Glutamatergic neuron (in vitro differentiated cells): ENCODE data around the gene ZCCHC7. TPM values are rescaled to one million over a fixed set of nuclear protein-coding genes. Genes with fewer than 3 reads are reported as not detected.
A peak's percentile ranks its signal among the peaks of the same experiment; 100 is the strongest.

ENCODE experiments used
- DNase-seq: peaks from one replicate; pipeline ENCODE4 v3.0.0; 2022
- H3K27ac Mint-ChIP-seq: one replicate; pipeline ENCODE4 v1.8.0; 2020; ENCODE audit warnings: mild to moderate bottlenecking, mixed read lengths, inconsistent platforms; ENCODE audit not compliant: unreplicated experiment
- H3K27me3 Mint-ChIP-seq: one replicate; pipeline ENCODE4 v1.8.0; 2020; ENCODE audit warnings: mild to moderate bottlenecking, moderate library complexity, mixed read lengths, inconsistent platforms; ENCODE audit not compliant: unreplicated experiment
- H3K36me3 Mint-ChIP-seq: one replicate; pipeline ENCODE4 v1.8.0; 2020; ENCODE audit warnings: mild to moderate bottlenecking, mixed read lengths, inconsistent platforms; ENCODE audit not compliant: unreplicated experiment
- H3K4me1 Mint-ChIP-seq: one replicate; pipeline ENCODE4 v1.8.0; 2020; ENCODE audit warnings: mild to moderate bottlenecking, low read depth, mixed read lengths, inconsistent platforms; ENCODE audit not compliant: unreplicated experiment
- H3K4me3 Mint-ChIP-seq: one replicate; pipeline ENCODE4 v1.8.0; 2020; ENCODE audit warnings: mild to moderate bottlenecking, mixed read lengths, inconsistent platforms; ENCODE audit not compliant: unreplicated experiment
- H3K9me3 Mint-ChIP-seq: one replicate; pipeline ENCODE4 v1.8.0; 2020; ENCODE audit warnings: mild to moderate bottlenecking, moderate library complexity, mixed read lengths, inconsistent platforms; ENCODE audit not compliant: unreplicated experiment
- total RNA-seq: library from RNA; stranded (reverse); fragmentation: NEBNext Ultra II Directional; extraction: Animal tissue kit (Norgen Biotek cat#: 25700); gene quantifications from one replicate; pipeline ENCODE4 v1.2.1, GENCODE V29; 2021; ENCODE audit not compliant: unreplicated experiment
- TF ChIP-seq, protein P1 (sequence below): fragments of 200-600 bp; sonication (generic); IDR thresholded peaks from one replicate; pipeline ENCODE4 v1.5.0; 2021; ENCODE audit not compliant: partially characterized antibody, unreplicated experiment

ZCCHC7 gene
- total RNA-seq, 1 donor from 2014 or later = 31.1 TPM

DNA sequence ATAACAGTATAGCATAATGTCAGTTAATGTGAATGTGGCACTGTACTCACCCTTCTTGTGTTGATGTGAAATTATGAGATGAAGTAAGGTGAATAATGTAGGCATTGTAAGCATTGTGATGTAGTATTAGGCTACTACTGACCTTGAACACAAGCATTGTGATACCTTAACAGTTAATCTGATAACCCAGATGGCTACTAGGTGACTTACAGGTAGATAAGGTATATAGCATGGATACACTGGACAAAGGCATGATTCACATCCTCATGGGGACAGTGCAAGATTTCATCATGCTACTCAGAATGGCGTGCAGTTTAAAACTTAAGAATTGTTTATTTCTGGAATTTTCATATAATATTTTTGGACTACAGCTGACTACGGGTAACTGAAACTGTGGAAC is 134.8 kb downstream of the ZCCHC7 start:
- DNase-seq = no peak
- Mint-ChIP-seq H3K4me1 (peaks cover 38% of the 10 kb centered on the region), H3K9me3 (peaks cover 6% of the 10 kb centered on the region), H3K27ac (peak overlapping the region; percentile 85), H3K27me3 (peaks cover 6% of the 10 kb centered on the region), H3K4me3 (peak overlapping the region; percentile 16), H3K36me3 (no peaks in the 10 kb centered on the region)
- TF ChIP-seq, protein P1, sequence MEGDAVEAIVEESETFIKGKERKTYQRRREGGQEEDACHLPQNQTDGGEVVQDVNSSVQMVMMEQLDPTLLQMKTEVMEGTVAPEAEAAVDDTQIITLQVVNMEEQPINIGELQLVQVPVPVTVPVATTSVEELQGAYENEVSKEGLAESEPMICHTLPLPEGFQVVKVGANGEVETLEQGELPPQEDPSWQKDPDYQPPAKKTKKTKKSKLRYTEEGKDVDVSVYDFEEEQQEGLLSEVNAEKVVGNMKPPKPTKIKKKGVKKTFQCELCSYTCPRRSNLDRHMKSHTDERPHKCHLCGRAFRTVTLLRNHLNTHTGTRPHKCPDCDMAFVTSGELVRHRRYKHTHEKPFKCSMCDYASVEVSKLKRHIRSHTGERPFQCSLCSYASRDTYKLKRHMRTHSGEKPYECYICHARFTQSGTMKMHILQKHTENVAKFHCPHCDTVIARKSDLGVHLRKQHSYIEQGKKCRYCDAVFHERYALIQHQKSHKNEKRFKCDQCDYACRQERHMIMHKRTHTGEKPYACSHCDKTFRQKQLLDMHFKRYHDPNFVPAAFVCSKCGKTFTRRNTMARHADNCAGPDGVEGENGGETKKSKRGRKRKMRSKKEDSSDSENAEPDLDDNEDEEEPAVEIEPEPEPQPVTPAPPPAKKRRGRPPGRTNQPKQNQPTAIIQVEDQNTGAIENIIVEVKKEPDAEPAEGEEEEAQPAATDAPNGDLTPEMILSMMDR = no peak

DNA sequence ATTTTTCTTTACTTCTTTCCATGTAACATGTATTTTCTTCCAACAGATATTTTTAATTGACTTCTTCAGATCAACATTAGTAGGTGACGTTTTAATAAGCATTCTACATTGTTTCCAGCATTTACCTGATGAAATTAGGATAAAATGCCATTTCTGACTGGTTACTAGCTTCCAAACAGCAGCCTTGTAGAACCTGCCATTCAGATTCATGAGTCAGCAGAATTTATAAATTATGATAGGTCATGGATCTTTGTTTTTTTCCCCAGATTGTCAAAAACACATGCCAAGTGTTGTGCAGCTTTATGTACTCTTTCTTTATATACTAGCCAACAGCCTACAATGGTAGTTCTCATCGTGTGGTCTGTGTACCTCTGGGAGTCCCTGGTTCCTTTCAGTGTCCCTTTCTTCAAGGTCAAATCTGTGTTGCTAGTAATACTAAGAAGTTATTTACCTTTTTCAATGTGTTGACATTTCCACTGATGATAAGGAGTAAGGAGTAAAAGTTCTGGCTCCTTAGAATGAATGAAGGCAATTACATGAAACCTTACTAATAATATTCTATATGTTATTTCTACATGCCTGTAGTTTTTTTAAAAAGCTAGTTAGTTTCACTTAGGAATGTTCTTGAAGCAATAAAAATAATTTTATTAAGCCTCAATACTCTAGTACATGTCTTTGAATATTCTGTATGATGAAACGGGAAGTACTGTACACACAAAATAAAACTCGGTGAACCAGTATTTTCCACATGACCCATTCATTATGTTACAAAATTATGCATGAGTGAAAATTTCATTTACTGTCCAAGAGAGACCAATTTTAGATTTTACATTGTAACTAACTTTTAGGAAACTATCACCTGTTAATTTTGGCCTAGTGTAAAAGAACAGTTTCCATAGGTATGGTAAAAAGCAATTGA is 135.8 kb downstream of the ZCCHC7 start:
- Mint-ChIP-seq H3K4me1 (peaks cover 30% of the 10 kb centered on the region), H3K36me3 (no peaks in the 10 kb centered on the region), H3K27ac (peak overlapping the region; percentile 85), H3K4me3 (peak overlapping the region; percentile 22), H3K9me3 (peaks cover 4% of the 10 kb centered on the region), H3K27me3 (peaks cover 6% of the 10 kb centered on the region)
- DNase-seq = no peak
- TF ChIP-seq, protein P1 = no peak

DNA sequence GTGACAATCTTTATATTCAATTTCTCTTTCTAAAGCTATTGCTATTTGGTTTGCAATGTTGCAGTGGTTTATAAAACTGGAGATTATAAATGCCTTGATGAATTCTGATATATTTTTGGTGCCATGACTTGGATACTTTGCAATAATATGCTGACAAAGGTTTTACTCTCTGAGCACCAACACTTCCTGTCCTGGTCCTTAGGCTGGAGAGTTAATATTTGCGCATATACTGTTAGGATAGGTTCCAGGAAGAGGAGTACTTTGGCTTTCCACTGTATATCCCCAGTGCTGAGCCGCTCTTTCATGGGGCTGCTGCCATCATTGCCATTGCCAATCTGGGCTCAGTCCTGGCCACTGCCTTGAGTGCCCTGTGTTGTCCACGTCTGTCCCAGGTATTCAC is 139.6 kb downstream of the ZCCHC7 start:
- Mint-ChIP-seq H3K27me3 (peaks cover 2% of the 10 kb centered on the region), H3K9me3 (peaks cover 4% of the 10 kb centered on the region), H3K4me1 (peaks cover 22% of the 10 kb centered on the region), H3K36me3 (no peaks in the 10 kb centered on the region), H3K4me3 (no peak overlapping the region), H3K27ac (peak overlapping the region; percentile 39)
- TF ChIP-seq, protein P1 = no peak
- DNase-seq = no peak

DNA sequence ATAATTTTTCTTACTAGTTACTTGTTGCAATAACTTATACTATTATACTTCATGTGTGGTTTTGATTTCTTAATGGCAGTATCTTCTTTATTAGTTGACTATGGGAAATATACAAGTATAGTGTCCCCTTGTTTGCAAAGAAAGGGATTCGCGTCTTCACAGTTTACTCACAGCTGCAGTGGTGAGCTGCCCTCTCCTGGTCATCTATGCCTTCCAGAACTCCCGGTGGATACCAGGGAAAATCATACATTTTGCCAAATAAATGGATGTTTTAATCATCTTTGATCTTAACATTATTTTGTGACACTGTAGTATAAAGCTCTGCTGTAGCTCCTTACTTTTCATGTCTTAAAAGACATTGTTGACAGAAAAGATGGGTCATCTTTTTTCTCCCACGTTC is 142.0 kb downstream of the ZCCHC7 start:
- no peaks in the 10 kb centered on the region for H3K36me3 Mint-ChIP-seq
- peaks cover 20% of the 10 kb centered on the region for H3K4me1 Mint-ChIP-seq
- H3K27me3 Mint-ChIP-seq = peaks cover 2% of the 10 kb centered on the region
- H3K4me3 Mint-ChIP-seq = no peak overlapping the region
- peaks cover 4% of the 10 kb centered on the region for H3K9me3 Mint-ChIP-seq
- no peak overlapping the region for H3K27ac Mint-ChIP-seq
- DNase-seq = peak; percentile 34
- TF ChIP-seq, protein P1 = peak; percentile 18

DNA sequence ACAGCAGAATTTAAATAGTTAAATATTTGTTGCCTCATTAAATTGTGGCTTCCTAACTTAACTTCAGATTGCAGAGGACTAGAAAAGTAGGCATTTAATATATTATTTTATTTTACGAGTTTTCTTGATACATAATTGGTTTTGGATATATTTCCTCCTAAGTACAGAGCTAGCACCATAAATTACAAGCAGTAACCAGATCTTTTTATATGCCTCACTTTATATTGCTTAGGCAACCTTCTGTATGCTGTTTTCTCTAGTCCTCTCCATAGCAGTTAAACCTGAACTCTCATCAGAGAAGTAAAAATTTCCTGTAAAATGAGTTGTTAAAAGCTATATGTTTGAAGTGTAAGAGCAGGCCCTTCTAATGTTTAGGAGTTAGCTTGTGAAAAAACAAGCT is 144.2 kb downstream of the ZCCHC7 start:
- DNase-seq = no peak
- H3K27ac Mint-ChIP-seq = peak overlapping the region; percentile 5
- peaks cover 16% of the 10 kb centered on the region for H3K4me1 Mint-ChIP-seq
- H3K4me3 Mint-ChIP-seq = no peak overlapping the region
- peaks cover 2% of the 10 kb centered on the region for H3K27me3 Mint-ChIP-seq
- no peaks in the 10 kb centered on the region for H3K9me3 Mint-ChIP-seq
- no peaks in the 10 kb centered on the region for H3K36me3 Mint-ChIP-seq
- TF ChIP-seq, protein P1 = no peak
